Right forelimb (tissue), 1 donor: Measurements from ENCODE around the gene UTS2R.
"Not testable (repeated sequence)": the region's sequence is repeated elsewhere in the genome, so short reads cannot be mapped to it uniquely, and the experiment has no call there.

Experiments
- DNase-seq: peaks from one replicate; pipeline ENCODE4 v3.0.0-alpha.2; 2018

UTS2R gene

GRCh38 chr17:82410014-82410716, 38.6 kb downstream of the UTS2R start:
- no peak for DNase-seq

DNA sequence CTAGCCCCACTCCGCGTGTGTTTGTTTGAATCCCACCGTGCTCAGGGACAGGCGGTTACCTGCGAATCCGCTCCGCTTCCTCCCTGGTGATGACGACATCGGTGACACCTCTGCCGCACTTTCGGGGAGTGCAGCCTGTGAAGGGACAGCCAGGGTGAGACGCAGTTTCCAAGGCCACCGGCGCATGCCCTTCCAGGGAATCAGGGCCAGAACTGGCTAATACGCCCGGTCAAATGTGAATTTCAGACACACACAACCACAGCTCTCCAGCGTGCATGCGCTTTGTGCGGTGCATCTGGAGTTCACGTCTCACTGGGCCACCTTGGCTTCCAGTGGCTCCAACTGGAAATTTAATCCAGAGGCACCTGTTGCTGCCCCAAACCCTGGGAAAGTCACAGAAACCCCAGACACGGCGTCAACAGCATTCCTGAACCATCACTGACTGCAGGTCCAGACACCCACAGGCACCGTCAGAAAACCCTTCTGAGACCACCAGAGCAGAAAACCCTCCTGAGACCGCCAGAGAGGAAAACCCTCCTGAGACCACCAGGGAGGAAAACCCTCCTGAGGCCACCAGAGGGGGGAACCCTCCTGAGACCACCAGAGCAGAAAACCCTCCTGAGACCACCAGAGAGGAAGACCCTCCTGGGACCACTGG, 40.0 kb downstream of the UTS2R start:
- no peak for DNase-seq

- DNase-seq = not testable (repeated sequence)
Measured at GRCh38 chr17:82412081-82412480, 40.5 kb downstream of the UTS2R start.

DNA sequence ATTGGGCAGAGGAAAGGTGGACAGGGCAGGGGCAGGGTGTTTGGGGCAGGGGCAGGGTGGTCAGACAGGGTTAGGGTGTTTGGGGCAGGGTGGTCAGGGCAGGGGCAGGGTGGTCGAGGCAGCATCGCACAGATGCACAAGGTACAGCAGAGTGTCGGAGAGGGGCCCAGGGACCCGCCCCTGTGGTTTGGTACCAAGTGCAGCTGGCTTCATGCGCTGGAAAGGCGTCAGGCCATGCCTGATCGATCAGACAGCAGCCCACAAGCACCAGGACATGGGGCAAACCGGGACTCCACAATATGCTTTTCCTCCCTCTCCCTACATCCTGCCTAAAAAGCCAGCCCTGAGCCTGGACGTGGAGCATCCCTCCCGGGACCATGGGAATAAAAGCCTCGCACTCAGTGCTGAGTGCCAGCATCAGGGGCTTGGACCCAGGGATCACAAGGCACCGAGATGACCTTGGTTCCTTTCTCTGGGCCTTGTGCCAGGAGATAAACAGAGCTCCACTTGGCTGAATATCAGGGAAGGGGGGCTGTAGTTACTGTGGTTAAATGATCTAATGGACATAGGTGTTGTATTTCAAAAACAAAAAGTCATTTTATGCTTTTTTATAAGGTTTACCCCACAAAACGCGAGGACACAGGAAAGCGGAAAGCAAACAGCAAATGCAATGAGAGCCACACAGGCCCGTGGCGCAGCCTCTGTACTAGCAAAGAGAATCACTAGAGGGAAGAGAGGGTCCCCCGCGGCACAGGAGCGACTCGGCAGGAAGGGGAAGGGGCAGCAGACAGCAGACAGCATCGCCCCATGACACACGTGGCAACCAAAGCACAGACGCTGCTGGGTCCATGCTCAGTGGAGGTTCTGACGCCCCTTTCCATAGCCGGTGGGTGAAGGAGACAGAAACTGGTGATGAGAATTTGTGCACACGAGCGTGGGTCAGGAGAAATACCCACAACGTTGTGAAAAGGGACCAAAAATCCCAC, 41.3 kb downstream of the UTS2R start:
- no peak for DNase-seq

DNA sequence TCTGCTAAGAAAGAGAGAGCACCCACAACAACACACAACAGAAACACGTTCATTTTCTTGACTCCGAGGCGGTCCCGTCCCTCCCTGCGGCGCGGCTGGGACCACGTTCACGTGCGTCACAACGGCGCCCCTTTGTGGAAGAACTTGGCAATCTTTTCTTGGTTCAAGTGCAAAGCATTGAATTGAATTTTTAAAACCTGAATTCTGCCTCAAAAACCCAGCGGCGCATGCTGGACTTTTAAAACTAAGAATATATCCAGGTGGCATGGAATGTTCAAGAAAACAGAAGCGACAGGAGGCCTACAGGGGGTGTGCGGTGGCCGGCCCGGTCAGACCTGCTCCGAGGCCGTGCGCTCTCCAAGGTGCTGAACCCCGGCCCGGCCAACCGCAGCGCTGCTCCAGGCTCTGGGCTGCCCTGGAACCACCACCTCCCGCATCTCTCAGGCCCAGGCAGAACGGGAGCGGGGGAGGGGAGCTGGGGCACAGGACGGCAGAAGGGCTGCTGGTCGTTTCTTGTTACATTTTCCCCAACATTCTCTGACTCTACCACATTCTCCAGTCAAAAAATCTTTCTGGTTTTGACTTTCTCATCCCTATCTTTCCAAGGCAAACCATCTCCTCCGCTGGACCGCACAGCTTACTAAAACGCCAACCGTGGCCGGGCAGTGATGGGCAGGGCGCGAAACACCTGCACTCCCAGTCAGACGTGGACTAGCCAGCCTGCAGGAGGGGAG, 43.1 kb downstream of the UTS2R start:
- DNase-seq = peak; percentile 88

GRCh38 chr17:82415336-82415735, 43.8 kb downstream of the UTS2R start:
- no peak for DNase-seq

DNA sequence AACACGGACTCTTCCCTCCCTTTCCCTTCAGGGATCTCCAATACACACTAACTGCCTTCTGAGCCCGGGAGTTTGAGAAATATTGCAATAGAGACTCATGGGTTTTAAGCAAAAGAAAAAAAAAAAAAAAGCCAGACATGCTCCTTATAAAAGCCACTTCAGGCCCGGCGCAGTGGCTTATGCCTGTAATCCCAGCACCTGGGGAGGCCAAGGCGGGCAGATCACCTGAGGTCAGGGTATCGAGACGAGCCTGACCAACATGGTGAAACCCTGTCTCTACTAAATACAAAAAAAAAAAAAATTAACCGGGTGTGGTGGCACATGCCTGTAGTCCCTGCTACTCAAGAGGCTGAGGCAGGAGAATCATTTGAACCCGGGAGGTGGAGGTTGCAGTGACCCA, 44.2 kb downstream of the UTS2R start:
- no peak for DNase-seq

DNA sequence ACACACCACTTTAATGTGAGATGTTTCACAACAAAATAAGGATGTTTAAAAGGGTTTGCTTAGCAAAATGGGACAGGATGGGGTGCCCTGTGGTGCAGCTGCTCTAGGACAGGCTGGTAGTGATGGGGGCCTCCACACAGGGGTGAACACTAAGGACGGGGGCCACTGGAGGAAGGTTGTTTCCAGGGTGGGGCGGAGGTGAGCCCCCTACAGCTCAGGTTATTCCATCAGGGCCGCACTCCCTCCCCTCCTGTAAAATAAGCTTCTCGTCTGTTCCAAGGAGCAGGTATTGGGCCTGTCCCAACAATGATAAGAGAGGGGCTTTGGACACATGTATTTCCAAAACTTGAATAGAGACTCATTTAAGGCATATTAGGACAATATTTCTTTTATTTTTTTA, 44.7 kb downstream of the UTS2R start:
- no peak for DNase-seq

GRCh38 chr17:82416771-82417170, 45.2 kb downstream of the UTS2R start:
- DNase-seq = no peak

DNA sequence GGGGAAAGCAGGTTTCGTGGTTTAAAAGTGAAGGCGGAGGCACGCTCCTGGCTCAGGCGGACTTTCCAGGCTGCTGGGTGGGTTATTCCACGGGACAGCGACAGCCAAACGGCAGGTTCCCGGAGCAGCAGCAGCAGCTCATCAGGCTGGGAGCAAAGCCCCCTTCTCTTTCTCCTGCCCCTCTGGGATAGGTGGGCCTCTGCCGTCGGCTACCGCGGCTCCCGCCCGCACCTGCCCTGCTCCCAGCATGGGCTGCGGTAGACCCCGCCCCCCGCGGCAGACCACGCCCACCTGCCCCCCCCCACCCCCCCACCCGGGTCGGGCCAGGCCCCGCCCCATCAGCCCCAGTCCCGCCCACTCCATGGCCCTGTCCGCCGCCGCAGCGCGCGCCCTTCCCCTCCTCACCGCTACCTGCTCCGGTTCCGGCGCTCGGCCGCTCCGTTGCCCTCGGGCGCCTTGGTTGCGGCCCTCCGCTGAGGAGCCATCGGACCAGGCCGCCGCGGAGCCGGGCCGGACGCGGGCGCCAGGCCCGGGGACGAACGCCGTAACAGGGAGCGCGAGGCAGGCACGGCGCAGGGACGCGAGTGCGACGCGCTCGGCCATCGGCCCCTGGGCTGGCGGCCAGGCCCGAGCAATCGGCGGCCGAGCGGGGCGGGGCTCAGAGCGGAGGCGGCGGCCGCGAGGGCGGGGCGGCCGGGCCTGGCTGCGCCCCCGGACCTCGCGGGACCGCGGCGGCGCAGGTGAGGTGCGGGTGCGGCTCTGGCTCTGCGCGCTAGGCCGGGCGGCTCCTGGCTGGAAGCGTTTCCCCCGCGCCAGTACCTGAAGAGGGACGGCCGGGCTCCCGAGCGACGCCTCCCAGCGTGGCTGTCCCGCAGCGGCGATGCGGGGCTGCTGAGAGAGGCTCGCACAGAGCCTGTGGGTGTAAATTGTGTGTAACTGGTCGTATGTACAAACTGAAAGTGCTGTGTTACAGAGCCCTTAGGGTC, 46.7 kb downstream of the UTS2R start, which contains the start of the genes HEXD and OGFOD3:
Gene HEXD (plus strand): TSS at position 347 of the 986 bp plus-strand sequence. CDS start 1,453 bp downstream, outside the sequence.
Gene OGFOD3 (minus strand): TSS at position 586 of the 986 bp plus-strand sequence. CDS start 101 bp downstream, at position 485.
- peak; percentile 93 for DNase-seq

DNA sequence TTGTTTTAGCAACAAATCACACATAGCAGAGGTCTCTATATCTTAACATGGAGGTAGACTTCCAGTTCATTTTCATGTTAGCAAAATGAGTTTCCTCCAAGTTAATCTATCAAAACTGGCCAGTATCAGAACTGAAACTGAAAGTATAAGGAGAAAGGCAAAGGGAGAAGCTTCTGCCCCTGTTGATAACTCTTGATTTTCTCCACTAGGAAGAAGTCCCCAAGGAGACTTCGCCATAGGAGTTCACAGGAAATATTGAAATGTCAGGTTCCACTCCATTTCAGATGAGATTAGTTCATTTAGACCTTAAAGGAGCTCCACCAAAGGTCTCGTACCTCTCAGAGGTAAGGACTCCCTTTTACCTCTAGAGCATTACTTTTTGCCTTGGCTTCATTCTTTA, 48.0 kb downstream of the UTS2R start:
- no peak for DNase-seq

GRCh38 chr17:82424001-82424862, 52.7 kb downstream of the UTS2R start:
- DNase-seq = no peak

GRCh38 chr17:82424863-82425159, 53.2 kb downstream of the UTS2R start:
- DNase-seq = no peak
